NCI-H460 (cell line): ENCODE data around the gene MYO1H. TPM values are rescaled to one million over a fixed set of nuclear protein-coding genes. Genes with fewer than 3 reads are reported as not detected.

Experiments used
- DNase-seq: peaks from one replicate; pipeline ENCODE4 v3.0.0-alpha.2; 2016; ENCODE audit warnings: low read depth; ENCODE audit errors: extremely low read depth
- total RNA-seq: library from RNA; depleted of rRNA; stranded (reverse); fragments of >200 nt; shearing (Covaris generic); gene quantifications from 2 replicates; pipeline ENCODE4 v1.2.3, GENCODE V29; 2014

Gene MYO1H
- total RNA-seq, 1 experiment from 2014 or later, result not detected

GRCh38 chr12:109443794-109444193 is 96.1 kb downstream of the MYO1H start:
- DNase-seq, result no peak

DNA sequence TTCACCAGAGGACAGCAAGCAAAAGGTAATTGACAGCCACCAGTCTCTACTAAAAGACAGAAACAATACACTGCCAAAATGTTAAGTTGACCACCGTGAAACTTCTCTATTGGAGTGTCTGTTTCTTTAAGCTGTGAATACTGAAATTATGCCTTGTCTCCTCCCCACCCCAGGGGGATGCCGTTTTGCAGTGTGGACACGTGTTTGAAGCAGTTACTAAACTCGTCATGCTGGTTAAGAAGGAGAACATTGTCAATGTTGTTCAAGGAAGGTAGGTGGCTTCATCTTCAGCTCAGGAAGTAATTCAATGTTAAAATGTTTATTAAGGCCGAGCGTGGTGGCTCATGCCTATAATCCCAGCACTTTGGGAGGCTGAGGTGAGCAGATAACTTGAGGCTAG is 96.6 kb downstream of the MYO1H start:
- no peak for DNase-seq

GRCh38 chr12:109445191-109445609 is 97.5 kb downstream of the MYO1H start:
- DNase-seq, result no peak

GRCh38 chr12:109446869-109447268 is 99.2 kb downstream of the MYO1H start:
- DNase-seq, result no peak

- DNase-seq, result no peak
Observed at GRCh38 chr12:109447482-109447881, 99.8 kb downstream of the MYO1H start.

- no peak for DNase-seq
Observed at GRCh38 chr12:109448272-109448671, 100.6 kb downstream of the MYO1H start.

DNA sequence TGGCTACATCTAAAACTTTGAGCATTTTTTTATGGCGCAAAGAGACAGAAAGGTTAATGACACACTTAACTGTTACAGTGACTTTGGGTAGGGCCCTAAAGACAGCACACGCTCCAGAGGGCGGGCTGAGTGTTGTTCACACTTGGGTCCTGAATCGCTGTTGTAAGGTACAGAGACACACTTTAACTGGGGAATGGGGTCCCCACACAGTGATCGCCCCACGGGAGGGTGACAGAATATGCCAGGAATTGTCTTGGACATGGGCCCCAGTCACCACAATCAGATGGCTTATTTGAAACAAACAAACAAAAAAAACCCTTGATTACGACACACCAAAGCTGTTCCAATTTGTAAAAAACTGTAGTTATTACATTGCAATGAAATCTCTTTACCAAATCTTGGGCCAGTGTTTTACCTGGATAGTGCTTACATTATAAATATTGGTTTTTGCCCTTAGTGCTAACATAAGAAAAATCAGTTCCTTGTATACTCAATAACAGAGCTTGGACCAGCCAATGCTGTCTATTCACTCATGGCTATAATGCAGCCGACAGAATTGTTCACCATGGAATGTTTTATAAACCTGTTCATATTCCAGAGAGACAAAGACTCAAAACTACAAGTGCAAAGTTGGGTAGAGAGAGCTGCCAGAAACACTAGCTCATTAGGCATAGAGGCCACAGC is 101.1 kb downstream of the MYO1H start:
- no peak for DNase-seq

DNA sequence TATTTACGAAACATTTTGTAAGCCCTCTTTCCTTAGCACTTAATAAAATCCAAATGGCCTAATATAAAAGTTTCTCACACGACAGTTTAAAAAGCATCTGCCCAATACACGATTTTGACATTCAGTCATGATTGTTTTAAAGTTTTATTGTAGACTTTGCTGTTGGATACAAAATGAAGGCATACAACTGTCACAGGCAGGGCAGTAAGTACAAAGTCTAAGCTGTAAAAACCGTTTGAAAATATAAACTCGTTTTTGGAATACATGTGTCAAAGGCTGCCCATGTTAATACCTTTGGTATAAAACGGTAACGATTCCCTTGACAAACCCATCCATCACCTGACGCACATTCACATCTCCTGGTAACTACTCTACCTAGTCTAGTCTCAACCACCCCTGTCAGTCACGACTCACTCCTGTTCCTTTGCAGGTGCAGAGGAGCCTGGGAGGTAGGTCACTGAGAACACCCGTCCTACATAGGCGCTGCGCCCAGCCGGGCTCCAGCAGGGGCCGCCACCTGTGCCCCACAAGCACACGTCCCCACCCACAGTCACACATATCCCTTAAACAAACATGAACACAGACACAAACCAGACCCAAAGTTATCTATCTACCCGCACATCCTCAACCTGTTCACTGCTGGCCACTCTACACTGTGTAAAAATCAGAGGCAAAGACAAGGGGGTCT is 102.3 kb downstream of the MYO1H start:
- no peak for DNase-seq

- no peak for DNase-seq
Observed at GRCh38 chr12:109450980-109451379, 103.3 kb downstream of the MYO1H start.

DNA sequence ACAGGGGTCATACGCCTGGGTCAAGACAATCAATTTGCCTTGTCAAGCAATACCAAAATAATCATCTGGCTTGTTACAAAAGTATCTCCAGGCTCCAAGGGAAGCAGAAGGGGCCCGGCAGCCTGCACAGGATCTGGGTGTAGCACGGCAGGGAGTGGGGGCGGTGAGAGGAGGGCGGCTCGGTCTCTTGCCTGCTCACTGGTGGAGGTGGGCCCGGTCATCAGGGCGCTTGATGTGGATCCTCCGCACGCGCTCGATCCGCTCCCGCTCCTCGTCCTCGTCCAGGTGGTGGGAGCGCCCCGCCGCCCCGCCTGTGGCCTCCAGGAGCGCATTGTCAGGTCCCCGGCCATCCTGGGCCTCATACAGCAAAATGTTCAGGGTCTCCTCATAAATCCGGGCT is 103.7 kb downstream of the MYO1H start:
- DNase-seq, result no peak

DNA sequence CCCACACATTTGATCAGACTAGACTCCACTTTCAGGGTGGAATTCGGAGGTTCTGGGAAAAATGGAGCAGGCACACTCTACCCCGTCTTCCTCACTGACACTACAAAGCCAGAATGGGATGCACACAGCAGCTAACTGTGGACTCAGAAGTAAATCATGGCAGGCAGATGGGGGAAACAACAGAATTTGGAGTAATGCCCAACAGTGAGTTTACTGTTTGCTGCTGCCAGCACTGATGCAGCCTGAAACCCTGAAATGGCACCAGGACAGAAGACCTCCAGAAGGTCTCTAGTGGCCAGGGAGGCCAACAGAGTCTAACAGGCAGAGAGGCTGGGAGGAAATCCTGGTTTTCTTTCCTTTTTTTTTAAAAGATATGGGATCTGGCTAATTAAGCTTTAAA is 104.8 kb downstream of the MYO1H start:
- DNase-seq, result no peak

GRCh38 chr12:109455706-109456105 is 108.0 kb downstream of the MYO1H start:
- no peak for DNase-seq

- no peak for DNase-seq
Observed at GRCh38 chr12:109458086-109458485, 110.4 kb downstream of the MYO1H start.

- DNase-seq, result no peak
Observed at GRCh38 chr12:109458771-109459208, 111.1 kb downstream of the MYO1H start.

GRCh38 chr12:109459247-109459646 is 111.5 kb downstream of the MYO1H start:
- no peak for DNase-seq

DNA sequence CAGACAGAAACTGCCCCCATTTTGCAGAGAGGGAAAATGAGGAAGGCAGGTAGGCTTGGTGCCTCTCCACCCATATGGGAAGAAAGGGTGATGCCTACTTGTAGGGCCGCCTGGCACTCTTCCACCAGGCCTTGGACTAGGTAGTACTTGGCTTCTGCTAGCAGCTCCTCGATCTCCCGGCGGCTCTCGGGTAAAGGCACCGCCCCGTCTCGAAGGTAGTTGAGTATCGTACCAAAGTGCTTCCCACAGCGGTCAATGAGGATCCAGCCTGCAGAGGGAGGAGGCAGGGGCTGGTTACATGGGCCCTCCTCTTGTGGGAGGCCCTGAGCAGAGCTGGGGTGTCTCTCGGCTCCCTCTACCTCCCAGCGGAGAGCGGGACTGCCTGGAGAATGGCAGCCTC is 112.8 kb downstream of the MYO1H start:
- no peak for DNase-seq

GRCh38 chr12:109461049-109461845 is 113.5 kb downstream of the MYO1H start:
- DNase-seq, result no peak

DNA sequence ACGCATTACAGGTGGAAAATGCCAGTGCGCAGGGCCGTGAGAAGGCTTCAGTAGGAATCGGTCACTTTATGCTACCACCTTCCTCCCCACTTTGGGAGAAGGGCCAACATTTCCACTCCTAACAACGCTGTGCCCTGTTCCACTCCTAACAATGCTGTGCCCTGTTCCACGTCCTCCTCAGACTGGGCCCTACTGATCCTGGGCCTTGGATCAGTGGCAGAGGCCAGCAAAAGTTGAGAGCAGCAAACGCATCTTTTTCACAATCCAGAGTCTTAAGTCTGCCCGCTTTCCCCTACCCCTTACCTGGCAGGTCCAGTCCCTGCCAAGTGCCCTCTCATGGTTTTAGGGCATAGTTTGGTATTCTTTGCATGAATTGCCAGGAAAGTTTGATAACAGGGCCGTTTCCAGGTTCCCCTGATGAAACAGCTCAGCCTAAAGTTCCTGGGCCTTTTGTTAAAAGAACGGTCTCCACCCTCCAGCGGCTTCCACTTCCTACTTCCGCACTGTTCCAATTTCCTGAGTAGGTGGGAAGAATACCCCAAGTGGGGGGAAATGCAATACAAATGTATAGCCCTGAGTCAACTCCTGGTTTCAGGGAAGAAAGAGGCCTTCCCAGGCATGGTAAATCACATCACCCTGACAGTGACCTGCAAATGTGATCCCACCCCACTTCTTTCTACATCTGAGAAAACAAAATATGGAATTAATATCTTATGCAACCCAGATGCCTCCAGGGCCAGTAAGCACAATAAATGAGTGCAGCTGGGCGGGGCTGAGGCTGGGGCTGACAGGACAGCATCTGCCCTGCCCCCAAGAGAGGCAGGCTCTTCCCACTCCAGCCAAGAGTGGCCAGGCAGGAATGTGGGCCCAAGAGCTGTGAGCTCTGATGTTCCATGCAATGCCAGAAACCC is 114.4 kb downstream of the MYO1H start:
- DNase-seq, result peak; percentile 25

GRCh38 chr12:109462868-109463692 is 115.4 kb downstream of the MYO1H start:
- DNase-seq, result peak; percentile 9

DNA sequence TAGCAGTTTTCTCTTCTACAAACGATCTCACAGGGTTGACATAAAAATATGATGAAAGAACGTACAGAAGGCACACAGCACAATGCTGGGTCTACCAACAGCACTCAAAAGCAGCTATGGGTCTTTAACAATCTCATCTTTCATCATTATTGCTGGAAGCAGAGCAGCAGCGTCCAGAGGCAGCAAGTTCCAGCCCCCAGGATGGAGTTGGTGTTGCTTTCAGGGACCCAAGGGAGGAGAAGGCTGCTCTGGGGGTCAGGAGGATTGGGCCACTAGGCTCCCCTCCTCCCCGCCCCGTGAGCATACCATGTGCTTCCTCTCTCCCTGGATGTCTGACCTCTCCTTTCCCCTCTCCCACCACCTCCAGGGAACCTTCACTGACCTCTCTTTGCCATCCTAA is 116.1 kb downstream of the MYO1H start:
- no peak for DNase-seq
